Lower leg skin (tissue), 3 donors: ENCODE measurements around the gene GASK1A.

ENCODE experiments used
- CTCF ChIP-seq, 3 donors: fragments of 450-650 bp; IDR thresholded peaks; one replicate each; pipeline ENCODE4 v1.5.1; 2016; ENCODE audit warnings: antibody characterized with exemption in 3 of 3, mild to moderate bottlenecking in 3 of 3, moderate library complexity in 2 of 3
- POLR2A ChIP-seq, 2 donors: fragments of 450-650 bp; IDR thresholded peaks; one replicate each; pipeline ENCODE4 v1.6.1; 2016 to 2017; ENCODE audit warnings: antibody characterized with exemption in 2 of 2, mild to moderate bottlenecking in 1 of 2, moderate library complexity in 1 of 2

- TF ChIP-seq CTCF (IDR thresholded peaks at IDR 0.05) = no peak
- TF ChIP-seq POLR2A (IDR thresholded peaks at IDR 0.05) = no peak
Measured at GRCh38 chr3:43059456-43059855, 80.3 kb downstream of the GASK1A start.
